CD4-positive, alpha-beta memory T cell (primary cell): ENCODE measurements around the gene AGER. TPM values are rescaled to one million over a fixed set of nuclear protein-coding genes. Genes with fewer than 3 reads are reported as not detected.

ENCODE experiments used
- CTCF ChIA-PET: fragments of 350-600 bp; sonication (Branson Sonifier 250); formaldehyde crosslinking; loops from one replicate; lab custom pipeline; 2021; ENCODE audit warnings: inconsistent platforms; ENCODE audit not compliant: partially characterized antibody; lab: Charles Lee
- POLR2A ChIA-PET: fragments of 350-600 bp; sonication (Branson Sonifier 250); formaldehyde crosslinking; loops from one replicate; lab custom pipeline; 2021; ENCODE audit not compliant: partially characterized antibody; lab: Charles Lee
- DNase-seq, 5 donors: peaks; one replicate each; pipeline versions ENCODE4 v3.0.0 to v3.0.0-alpha.2; 2020 to 2022; ENCODE audit warnings: mixed read lengths in 1 of 5
- H3K27ac ChIP-seq: one replicate; pipeline ENCODE4 v1.7.0; 2013; ENCODE audit warnings: low read depth, low read length
- H3K27me3 ChIP-seq: 2 replicates; pipeline ENCODE4 v1.7.0; 2013; ENCODE audit warnings: mild to moderate bottlenecking, low read length, moderate library complexity; ENCODE audit not compliant: insufficient read depth
- H3K36me3 ChIP-seq: 2 replicates; pipeline ENCODE4 v1.7.0; 2013; ENCODE audit warnings: mild to moderate bottlenecking, low read length, moderate library complexity; ENCODE audit not compliant: insufficient read depth
- H3K4me1 ChIP-seq: 2 replicates; pipeline ENCODE4 v1.7.0; 2013; ENCODE audit warnings: mild to moderate bottlenecking, low read length, moderate library complexity; ENCODE audit not compliant: insufficient read depth
- H3K4me3 ChIP-seq, 2 donors: one replicate each; pipeline ENCODE4 v1.7.0; 2013; ENCODE audit warnings: low read length in 2 of 2, mild to moderate bottlenecking in 1 of 2
- H3K9me3 ChIP-seq, 2 donors: one replicate each; pipeline ENCODE4 v1.7.0; 2013; ENCODE audit warnings: low read length in 2 of 2, control low read depth in 1 of 2; ENCODE audit not compliant: control insufficient read depth in 1 of 2
- H3K27ac Mint-ChIP-seq, 7 donors: one replicate each; pipeline ENCODE4 v1.8.0; 2020 to 2021; ENCODE audit warnings: mixed read lengths in 7 of 7, mild to moderate bottlenecking in 6 of 7, inconsistent platforms in 3 of 7, moderate library complexity in 3 of 7
- H3K27me3 Mint-ChIP-seq, 2 donors: one replicate each; pipeline ENCODE4 v1.8.0; 2020 to 2021; ENCODE audit warnings: mixed read lengths in 2 of 2
- H3K36me3 Mint-ChIP-seq, 2 donors: one replicate each; pipeline ENCODE4 v1.8.0; 2020 to 2021; ENCODE audit warnings: mixed read lengths in 2 of 2, inconsistent platforms in 1 of 2, mild to moderate bottlenecking in 1 of 2
- H3K4me1 Mint-ChIP-seq, 4 donors: one replicate each; pipeline ENCODE4 v1.8.0; 2020 to 2021; ENCODE audit warnings: mixed read lengths in 4 of 4, mild to moderate bottlenecking in 1 of 4
- H3K4me3 Mint-ChIP-seq, 8 donors: one replicate each; pipeline ENCODE4 v1.8.0; 2020 to 2021; ENCODE audit warnings: mixed read lengths in 8 of 8, mild to moderate bottlenecking in 7 of 8, moderate library complexity in 6 of 8, inconsistent platforms in 3 of 8
- H3K9me3 Mint-ChIP-seq, 8 donors: one replicate each; pipeline ENCODE4 v1.8.0; 2020 to 2021; ENCODE audit warnings: mixed read lengths in 8 of 8, mild to moderate bottlenecking in 5 of 8, inconsistent platforms in 3 of 8, moderate library complexity in 1 of 8
- intact Hi-C: fragments of 100-400 bp; cut with micrococcal nuclease; formaldehyde crosslinking; loops from one replicate; pipeline ENCODE4 v1.15.1; 2023
- polyA plus RNA-seq, 2 donors: library from polyadenylated mRNA; unstranded; fragments of 300-500 nt; fragmentation: Illumina TruSeq; gene quantifications; one replicate each; pipeline ENCODE4 v1.2.3, GENCODE V29; 2021
- total RNA-seq, 2 experiments: library from RNA; stranded (reverse); gene quantifications; one replicate each; pipeline ENCODE4 v1.2.3, GENCODE V29; 2021

The AGER gene
- total and polyA plus RNA-seq, 4 experiments from 2014 or later: 0.62 to 77.3 (median 74.8) TPM; not detected in 1

DNA sequence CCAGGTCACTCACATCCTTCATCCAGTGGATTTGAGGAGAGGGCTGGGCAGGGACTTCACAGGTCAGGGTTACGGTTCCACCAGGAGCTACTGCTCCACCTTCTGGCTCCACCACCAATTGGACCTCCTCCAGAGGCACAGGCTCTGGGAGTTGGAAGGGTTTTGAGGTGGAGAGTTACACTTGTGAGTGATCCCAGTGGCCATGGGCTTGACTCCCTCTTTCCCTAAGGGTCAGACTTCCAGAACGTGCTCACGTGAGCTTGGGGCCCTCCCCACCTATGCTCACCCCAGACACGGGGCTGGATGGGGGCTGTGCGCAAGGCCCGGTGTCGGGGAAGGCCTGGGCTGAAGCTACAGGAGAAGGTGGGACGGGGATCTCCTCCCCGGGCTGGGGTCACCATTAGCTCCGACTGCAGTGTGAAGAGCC, 1.5 kb downstream of the AGER start:
- CTCF ChIA-PET: interaction anchor here (0.5 to 1.6 kb wide), 3 partner anchors 13 to 89 kb away, joined by 3 to 4 read pairs (median 3); no protein-coding TSS in a partner anchor
- H3K9me3 ChIP-seq: no peaks in the 10 kb centered on the region
- H3K4me1 ChIP-seq: peaks cover 78% of the 10 kb centered on the region
- DNase-seq: peak in 1 of 5 donors; percentile 29
- Mint-ChIP-seq H3K9me3 (peaks cover 0 to 2% (median 0%) of the 10 kb centered on the region in 8 donors), H3K27me3 (no peaks in the 10 kb centered on the region), H3K4me3 (no peak overlapping the region), H3K4me1 (peaks cover 39 to 63% (median 50%) of the 10 kb centered on the region in 4 donors), H3K36me3 (peaks cover 32 to 59% of the 10 kb centered on the region in 2 donors), H3K27ac (peak overlapping the region in 1 of 7 donors; percentile 50)
- peaks cover 56% of the 10 kb centered on the region for H3K36me3 ChIP-seq
- intact Hi-C loops: no loop called here
- POLR2A ChIA-PET: interaction anchor here (0.5 to 8.4 kb wide), 4 partner anchors 9 to 55 kb away, joined by 3 to 408 read pairs (median 4); partner anchors contain the start of genes ATF6B, FKBPL, GPSM3 and PBX2
- no peak overlapping the region for H3K4me3 ChIP-seq
- H3K27ac ChIP-seq: no peak overlapping the region
- H3K27me3 ChIP-seq: no peaks in the 10 kb centered on the region

GRCh38 chr6:32181915-32182529, 2.0 kb downstream of the AGER start:
- no peak overlapping the region for H3K27ac ChIP-seq
- POLR2A ChIA-PET: interaction anchor here (1.7 to 8.4 kb wide), 2 partner anchors 9 to 52 kb away, joined by 5 to 408 read pairs; partner anchors contain the start of genes FKBPL, GPSM3 and PBX2

DNA sequence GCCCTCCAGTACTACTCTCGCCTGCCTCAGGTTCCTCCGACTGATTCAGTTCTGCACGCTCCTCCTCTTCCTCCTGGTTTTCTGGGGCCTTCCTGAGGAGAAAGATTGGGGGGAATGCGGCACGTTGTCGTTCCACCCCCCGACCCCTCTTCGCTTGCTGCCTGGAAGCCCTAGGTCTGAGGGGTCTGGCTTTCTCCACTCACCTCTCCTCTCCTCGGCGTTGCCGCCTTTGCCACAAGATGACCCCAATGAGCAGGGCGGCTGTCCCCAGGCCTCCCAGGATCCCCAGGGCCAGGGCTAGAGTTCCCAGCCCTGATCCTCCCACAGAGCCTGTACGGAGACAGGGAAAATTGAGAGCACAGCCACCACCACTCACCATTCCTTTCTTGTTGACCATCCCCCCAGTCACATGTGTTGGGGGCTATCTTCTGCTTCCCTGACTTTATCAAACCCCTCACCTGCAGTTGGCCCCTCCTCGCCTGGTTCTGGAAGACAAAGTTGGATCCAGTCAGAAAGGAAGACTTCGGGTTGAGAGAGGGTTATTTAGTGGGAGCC, 2.8 kb downstream of the AGER start:
- Histone ChIP-seq H3K4me1 (peaks cover 75% of the 10 kb centered on the region), H3K4me3 (no peak overlapping the region), H3K9me3 (no peaks in the 10 kb centered on the region), H3K27me3 (no peaks in the 10 kb centered on the region), H3K27ac (no peak overlapping the region), H3K36me3 (peaks cover 43% of the 10 kb centered on the region)
- peaks cover 19 to 46% of the 10 kb centered on the region in 2 donors for H3K36me3 Mint-ChIP-seq
- H3K27me3 Mint-ChIP-seq: no peaks in the 10 kb centered on the region
- peak overlapping the region in 5 of 7 donors; percentile 42 to 81 (median 78) for H3K27ac Mint-ChIP-seq
- ChIA-PET CTCF (interaction anchor here (1.2 to 2.7 kb wide), 2 partner anchors 9 to 12 kb away, joined by 3 to 18 read pairs; partner anchors contain the start of gene PBX2), POLR2A (interaction anchor here (1.7 to 8.4 kb wide), 2 partner anchors 10 to 52 kb away, joined by 5 to 408 read pairs; partner anchors contain the start of genes FKBPL, GPSM3 and PBX2)
- peaks cover 35 to 63% (median 48%) of the 10 kb centered on the region in 4 donors for H3K4me1 Mint-ChIP-seq
- DNase-seq: no peak
- intact Hi-C loops: no loop called here
- H3K9me3 Mint-ChIP-seq: no peaks in the 10 kb centered on the region
- H3K4me3 Mint-ChIP-seq: no peak overlapping the region

More at GRCh38 chr6:32181915-32182529, 2.0 kb downstream of the AGER start:
- peaks cover 51% of the 10 kb centered on the region for H3K36me3 ChIP-seq
- H3K4me3 ChIP-seq: no peak overlapping the region
- H3K4me3 Mint-ChIP-seq: no peak overlapping the region
- H3K27me3 ChIP-seq: no peaks in the 10 kb centered on the region
- H3K4me1 ChIP-seq: peaks cover 75% of the 10 kb centered on the region
- H3K9me3 Mint-ChIP-seq: peaks cover 0 to 2% (median 0%) of the 10 kb centered on the region in 8 donors
- peak in 1 of 5 donors; percentile 20 for DNase-seq
- H3K36me3 Mint-ChIP-seq: peaks cover 27 to 54% of the 10 kb centered on the region in 2 donors
- intact Hi-C loops: no loop called here
- peaks cover 35 to 63% (median 48%) of the 10 kb centered on the region in 4 donors for H3K4me1 Mint-ChIP-seq
- CTCF ChIA-PET: interaction anchor here (0.5 to 1.6 kb wide), 3 partner anchors 13 to 88 kb away, joined by 3 to 4 read pairs (median 3); no protein-coding TSS in a partner anchor
- H3K9me3 ChIP-seq: no peaks in the 10 kb centered on the region
- peak overlapping the region in 3 of 7 donors; percentile 50 to 81 (median 62) for H3K27ac Mint-ChIP-seq
- no peaks in the 10 kb centered on the region for H3K27me3 Mint-ChIP-seq

GRCh38 chr6:32179766-32180405, 4.2 kb downstream of the AGER start:
- Histone ChIP-seq H3K36me3 (peaks cover 38% of the 10 kb centered on the region), H3K27me3 (no peaks in the 10 kb centered on the region), H3K4me3 (no peak overlapping the region), H3K9me3 (no peaks in the 10 kb centered on the region), H3K4me1 (peaks cover 76% of the 10 kb centered on the region), H3K27ac (peak overlapping the region; percentile 91)
- peak in 1 of 5 donors; percentile 31 for DNase-seq
- Mint-ChIP-seq H3K36me3 (peaks cover 10 to 40% of the 10 kb centered on the region in 2 donors), H3K27me3 (no peaks in the 10 kb centered on the region), H3K4me1 (peaks cover 33 to 65% (median 48%) of the 10 kb centered on the region in 4 donors), H3K4me3 (peak overlapping the region in 7 of 8 donors; percentile 21 to 99 (median 47)), H3K27ac (peak overlapping the region; percentile 79 to 100 (median 98)), H3K9me3 (no peaks in the 10 kb centered on the region)
- ChIA-PET CTCF (interaction anchor here (0.6 to 2.7 kb wide), 7 partner anchors 10 to 1129 kb away, joined by 3 to 18 read pairs (median 5); partner anchors contain the start of genes GPSM3 and PBX2), POLR2A (interaction anchor here (0.5 to 8.4 kb wide), 4 partner anchors 11 to 792 kb away, joined by 3 to 408 read pairs (median 4); partner anchors contain the start of genes ATF6B, GPSM3 and PBX2)
- intact Hi-C loops: loop anchor here (5.0 kb wide), 2 partner anchors 283 to 792 kb away; partner anchors contain the start of gene EHMT2

DNA sequence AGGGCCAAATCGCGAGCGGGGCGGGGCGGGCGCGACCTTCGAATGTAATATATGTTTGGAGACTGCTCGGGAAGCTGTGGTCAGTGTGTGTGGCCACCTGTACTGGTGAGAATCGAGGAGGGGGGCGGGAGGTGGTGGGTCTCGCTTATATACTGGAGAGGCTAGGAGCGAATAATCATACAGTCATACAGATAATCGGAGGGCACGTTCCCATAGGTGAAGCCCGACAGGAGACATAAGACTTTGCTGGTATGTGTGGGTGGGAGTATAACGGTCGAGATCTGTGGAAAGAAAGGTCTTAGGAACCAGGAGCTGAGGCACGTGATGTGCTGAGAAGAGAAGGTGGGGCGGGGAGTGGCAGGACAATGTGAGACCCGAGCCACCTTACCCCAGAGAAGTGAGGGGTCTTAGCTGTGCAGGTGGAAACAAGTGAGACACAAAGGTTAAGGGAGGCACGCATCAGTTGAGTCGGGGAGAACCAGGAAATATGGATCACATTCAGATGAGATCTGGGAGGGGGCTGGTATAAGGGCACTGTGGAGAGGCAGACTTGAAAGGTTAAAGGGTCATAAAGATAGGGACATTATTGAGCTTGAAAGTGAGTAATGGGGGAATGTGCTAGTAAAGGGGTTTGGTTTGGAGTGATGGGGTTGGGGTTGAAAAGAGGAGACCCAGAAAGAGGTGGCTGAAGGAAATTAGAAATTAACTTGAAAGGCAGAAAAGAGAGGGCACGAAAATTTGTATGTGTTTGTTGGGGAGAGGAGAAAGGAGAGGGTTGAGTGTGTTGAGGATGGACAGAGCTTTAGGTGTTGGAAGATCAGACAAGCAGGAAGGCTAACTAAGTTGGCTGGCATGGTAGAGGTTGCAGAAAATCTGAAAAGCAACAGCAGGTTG, 5.3 kb downstream of the AGER start:
- Mint-ChIP-seq H3K4me1 (peaks cover 42 to 76% (median 59%) of the 10 kb centered on the region in 4 donors), H3K4me3 (peak overlapping the region; percentile 92 to 100 (median 96)), H3K27me3 (no peaks in the 10 kb centered on the region), H3K27ac (peak overlapping the region; percentile 97 to 100 (median 99)), H3K36me3 (peaks cover 10 to 37% of the 10 kb centered on the region in 2 donors), H3K9me3 (no peaks in the 10 kb centered on the region)
- POLR2A ChIA-PET: interaction anchor here (0.6 to 8.4 kb wide), 6 partner anchors 13 to 793 kb away, joined by 3 to 408 read pairs (median 4); partner anchors contain the start of genes ATF6B, FKBPL, GPSM3 and PBX2
- H3K4me1 ChIP-seq: peaks cover 79% of the 10 kb centered on the region
- no peaks in the 10 kb centered on the region for H3K9me3 ChIP-seq
- H3K27ac ChIP-seq: peak overlapping the region; percentile 91
- no peaks in the 10 kb centered on the region for H3K27me3 ChIP-seq
- intact Hi-C loops: loop anchor here (1.0 to 5.0 kb wide), 5 partner anchors 12 to 794 kb away; partner anchors contain the start of genes ATF6B, EHMT2 and PBX2
- CTCF ChIA-PET: interaction anchor here (1.1 to 2.7 kb wide), 7 partner anchors 9 to 60 kb away, joined by 3 to 18 read pairs (median 3); partner anchors contain the start of genes ATF6B, GPSM3 and PBX2
- DNase-seq: peak in 1 of 5 donors; percentile 24
- H3K36me3 ChIP-seq: peaks cover 32% of the 10 kb centered on the region
- H3K4me3 ChIP-seq: peak overlapping the region; percentile 64 to 74
